HEK293T (cell line): ENCODE measurements around the gene EPHB2.

Experiments used
- ARNT ChIP-seq: fragments of 450-650 bp; IDR thresholded peaks from 2 replicates; pipeline ENCODE4 v1.6.1; 2017; ENCODE audit warnings: mild to moderate bottlenecking
- BHLHE40 ChIP-seq: fragments of 450-650 bp; IDR thresholded peaks from 2 replicates; pipeline ENCODE4 v1.6.1; 2016; ENCODE audit warnings: mild to moderate bottlenecking, moderate library complexity, borderline replicate concordance
- FOXM1 ChIP-seq: fragments of 450-650 bp; IDR thresholded peaks from 2 replicates; pipeline ENCODE4 v1.6.1; 2017; ENCODE audit warnings: mild to moderate bottlenecking, borderline replicate concordance
- HDGF ChIP-seq: fragments of 450-650 bp; IDR thresholded peaks from 2 replicates; pipeline ENCODE4 v1.6.1; 2017; ENCODE audit warnings: antibody characterized with exemption, borderline replicate concordance
- LEF1 ChIP-seq: fragments of 450-650 bp; IDR thresholded peaks from 2 replicates; pipeline ENCODE4 v1.6.1; 2017; ENCODE audit warnings: mild to moderate bottlenecking, borderline replicate concordance
- NFRKB ChIP-seq: fragments of 450-650 bp; IDR thresholded peaks from 2 replicates; pipeline ENCODE4 v1.6.1; 2016; ENCODE audit warnings: mild to moderate bottlenecking, moderate library complexity
- SP1 ChIP-seq: fragments of 450-650 bp; IDR thresholded peaks from 2 replicates; pipeline ENCODE4 v1.6.1; 2017
- SUZ12 ChIP-seq: fragments of 450-650 bp; IDR thresholded peaks from 2 replicates; pipeline ENCODE4 v1.6.1; 2016; ENCODE audit warnings: mild to moderate bottlenecking
- TARDBP ChIP-seq: fragments of 450-650 bp; IDR thresholded peaks from 2 replicates; pipeline ENCODE4 v1.6.1; 2016
- TF ChIP-seq, protein P1 (sequence below): fragments of 450-650 bp; IDR thresholded peaks from 2 replicates; pipeline ENCODE4 v1.6.1; 2016

DNA sequence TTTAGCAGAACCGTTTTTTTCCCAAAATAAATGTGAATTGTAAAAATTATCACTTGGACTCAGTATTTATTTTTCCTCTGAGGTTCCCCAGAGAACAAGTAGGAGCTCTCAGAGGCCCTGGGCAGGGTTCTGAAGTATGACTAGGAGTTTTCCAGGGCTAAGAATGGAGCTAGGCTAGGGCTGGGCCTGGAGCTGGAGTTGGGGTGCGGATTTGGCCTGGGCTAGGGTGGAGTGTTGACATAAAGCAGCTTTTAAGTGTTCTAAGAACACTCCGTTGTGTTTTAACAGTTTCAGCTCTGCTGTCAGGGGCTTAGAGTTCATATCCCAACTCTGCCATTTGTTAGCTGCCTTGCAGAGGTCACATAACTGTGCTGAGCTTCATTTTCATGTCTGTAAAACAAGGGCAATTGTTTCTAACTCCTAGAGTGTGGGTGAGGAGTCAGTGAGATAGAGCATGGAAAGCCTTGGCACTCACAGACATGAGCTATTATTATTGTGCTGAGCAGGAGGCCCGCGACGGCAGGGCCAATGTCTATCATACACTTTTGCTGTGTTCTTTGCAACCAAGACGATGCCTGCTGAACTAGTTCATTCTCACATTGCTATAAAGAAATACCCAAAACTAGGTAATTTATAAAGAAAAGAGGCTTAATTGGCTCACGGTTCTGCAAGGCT, 210.9 kb downstream of the EPHB2 start:
- TF ChIP-seq HDGF (no peak), NFRKB (no peak), ARNT (no peak), TARDBP (no peak), LEF1 (no peak), SP1 (no peak), BHLHE40 (no peak), SUZ12 (no peak), FOXM1 (no peak)
- TF ChIP-seq, protein P1, sequence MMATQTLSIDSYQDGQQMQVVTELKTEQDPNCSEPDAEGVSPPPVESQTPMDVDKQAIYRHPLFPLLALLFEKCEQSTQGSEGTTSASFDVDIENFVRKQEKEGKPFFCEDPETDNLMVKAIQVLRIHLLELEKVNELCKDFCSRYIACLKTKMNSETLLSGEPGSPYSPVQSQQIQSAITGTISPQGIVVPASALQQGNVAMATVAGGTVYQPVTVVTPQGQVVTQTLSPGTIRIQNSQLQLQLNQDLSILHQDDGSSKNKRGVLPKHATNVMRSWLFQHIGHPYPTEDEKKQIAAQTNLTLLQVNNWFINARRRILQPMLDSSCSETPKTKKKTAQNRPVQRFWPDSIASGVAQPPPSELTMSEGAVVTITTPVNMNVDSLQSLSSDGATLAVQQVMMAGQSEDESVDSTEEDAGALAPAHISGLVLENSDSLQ = no peak
